HUES6 (cell line): ENCODE results near the gene PDLIM3.

Experiments
- H3K27ac ChIP-seq: 2 replicates; pipeline ENCODE4 v1.7.0; 2013; ENCODE audit warnings: low read depth, mild to moderate bottlenecking, low read length, inconsistent platforms
- H3K27me3 ChIP-seq: 2 replicates; pipeline ENCODE4 v1.6.1; 2013; ENCODE audit warnings: low read length; ENCODE audit not compliant: control insufficient read depth, insufficient read depth
- H3K36me3 ChIP-seq: 2 replicates; pipeline ENCODE4 v1.6.1; 2013; ENCODE audit warnings: low read length; ENCODE audit not compliant: control insufficient read depth, insufficient read depth
- H3K4me1 ChIP-seq: 2 replicates; pipeline ENCODE4 v1.6.1; 2013; ENCODE audit warnings: low read length; ENCODE audit not compliant: control insufficient read depth, insufficient read depth
- H3K4me3 ChIP-seq: 2 replicates; pipeline ENCODE4 v1.5.1; 2013; ENCODE audit warnings: low read depth, low read length
- H3K9ac ChIP-seq: one replicate; pipeline ENCODE4 v1.6.1; 2013; ENCODE audit warnings: mild to moderate bottlenecking, low read length
- H3K9me3 ChIP-seq: 2 replicates; pipeline ENCODE4 v1.6.1; 2013; ENCODE audit warnings: low read depth, low read length; ENCODE audit not compliant: control insufficient read depth, insufficient read depth

PDLIM3 gene

DNA sequence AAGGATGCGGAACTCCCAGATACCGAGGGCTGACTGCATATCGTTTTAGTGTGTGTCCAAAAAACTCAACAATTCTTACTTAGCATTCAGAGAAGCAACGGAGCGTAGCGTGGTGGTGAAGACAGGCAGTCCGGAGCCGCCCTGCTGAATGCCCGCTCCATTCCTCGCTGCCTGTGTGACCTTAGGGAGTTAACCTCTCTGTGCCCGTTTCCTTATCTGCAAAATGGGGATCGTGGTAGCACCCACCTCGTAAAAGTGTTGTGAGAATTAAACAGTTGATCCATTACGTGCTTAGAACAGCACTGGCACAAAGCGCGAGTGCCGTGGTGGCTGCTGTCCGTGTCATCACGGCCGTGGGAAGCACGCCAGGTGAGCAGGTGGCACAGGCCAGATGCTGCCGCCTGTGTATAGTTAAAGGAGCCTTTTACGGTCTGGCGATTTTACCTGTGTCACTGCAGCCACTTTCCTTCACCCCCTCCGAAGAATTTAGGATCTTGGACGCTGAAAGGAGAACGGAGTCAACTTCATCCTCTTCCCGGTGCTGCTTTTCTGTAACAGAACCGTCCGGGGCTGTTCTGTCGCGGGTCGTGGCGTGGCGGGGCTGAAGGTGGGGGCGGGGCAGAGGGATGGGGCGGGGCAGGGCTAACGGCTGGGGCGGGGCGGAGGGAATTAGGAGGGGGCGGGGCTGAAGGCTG, 64.7 kb downstream of the PDLIM3 start:
- no peaks in the 10 kb centered on the region for H3K36me3 ChIP-seq
- peaks cover 46% of the 10 kb centered on the region for H3K27me3 ChIP-seq
- H3K4me3 ChIP-seq, result peak overlapping the region; percentile 98
- H3K9ac ChIP-seq, result peak overlapping the region; percentile 36
- H3K9me3 ChIP-seq, result no peaks in the 10 kb centered on the region
- H3K27ac ChIP-seq, result no peak overlapping the region
- peaks cover 4% of the 10 kb centered on the region; the same call in 1 of the 2 replicates for H3K4me1 ChIP-seq

DNA sequence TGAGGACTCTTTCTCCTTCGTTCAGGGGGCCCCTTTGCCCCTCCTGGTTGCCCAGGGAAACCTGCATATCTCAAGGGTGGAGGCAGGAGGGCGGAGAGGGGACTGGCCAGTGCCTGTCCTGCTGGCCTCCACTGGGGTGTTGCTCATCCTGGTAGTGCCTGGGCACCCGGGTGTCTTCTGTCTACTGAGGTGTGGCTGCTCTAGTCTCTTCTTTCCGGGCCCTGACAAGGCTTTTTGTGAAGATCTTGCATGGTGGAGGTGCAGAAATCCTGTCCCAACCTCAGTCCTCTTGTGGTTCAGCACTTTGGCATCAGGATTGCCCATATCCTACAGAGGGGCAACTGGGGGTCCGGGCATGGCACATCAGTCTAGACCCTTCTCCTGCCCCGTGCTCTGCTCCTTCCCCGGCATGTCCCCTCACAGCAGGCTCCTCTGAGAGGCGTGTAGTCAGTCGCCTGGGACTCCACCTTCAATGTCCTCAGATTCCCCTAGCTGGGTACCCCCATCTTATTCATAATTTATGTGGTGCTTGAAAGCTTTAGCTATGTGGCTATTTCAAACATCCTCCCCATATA, 65.6 kb downstream of the PDLIM3 start:
- Histone ChIP-seq H3K27me3 (peaks cover 46% of the 10 kb centered on the region), H3K9ac (no peak overlapping the region), H3K4me3 (no peak overlapping the region), H3K9me3 (no peaks in the 10 kb centered on the region), H3K4me1 (peaks cover 4% of the 10 kb centered on the region; the same call in 1 of the 2 replicates), H3K36me3 (no peaks in the 10 kb centered on the region), H3K27ac (no peak overlapping the region)

DNA sequence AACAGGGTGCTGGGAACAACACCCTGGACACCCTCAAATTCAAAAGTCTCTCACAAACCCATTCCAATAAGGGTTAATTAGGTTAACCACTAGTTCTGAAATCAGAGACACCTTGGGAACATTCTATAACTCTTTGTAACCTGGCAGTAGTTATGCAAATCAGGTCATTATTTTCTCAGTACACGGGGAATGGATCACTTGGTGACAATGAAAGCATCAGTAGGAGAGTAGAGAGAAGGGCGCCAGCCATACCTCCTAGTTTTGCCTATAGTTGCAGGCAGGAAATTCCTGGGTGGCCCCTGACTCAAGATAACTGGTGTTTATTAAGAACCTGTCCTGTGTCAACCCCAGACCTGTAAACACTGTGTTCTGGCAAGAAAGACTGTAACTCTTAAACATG, 66.3 kb downstream of the PDLIM3 start:
- Histone ChIP-seq H3K36me3 (no peaks in the 10 kb centered on the region), H3K4me1 (peaks cover 8% of the 10 kb centered on the region; the same call in 1 of the 2 replicates), H3K27ac (no peak overlapping the region), H3K4me3 (no peak overlapping the region), H3K9me3 (no peaks in the 10 kb centered on the region), H3K27me3 (peaks cover 46% of the 10 kb centered on the region), H3K9ac (no peak overlapping the region)

DNA sequence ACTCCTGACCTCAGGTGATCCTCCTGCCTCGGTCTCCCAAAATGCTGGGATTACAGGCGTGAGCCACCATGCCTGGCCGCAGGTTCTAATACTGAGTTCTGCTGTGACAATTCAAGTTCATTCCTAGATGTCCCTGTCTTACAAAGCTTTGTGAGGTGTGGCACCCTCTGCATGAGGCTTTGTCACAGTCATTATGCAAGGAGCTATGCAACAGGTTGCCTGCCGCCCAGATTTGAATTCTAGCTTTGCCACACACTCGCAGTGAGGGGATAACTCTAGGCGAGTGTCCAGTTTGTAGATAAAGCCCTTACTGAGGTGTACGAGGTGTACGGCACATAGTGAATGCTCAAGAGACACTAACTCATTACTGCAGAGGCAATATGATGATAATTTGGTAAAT, 67.3 kb downstream of the PDLIM3 start:
- Histone ChIP-seq H3K27ac (no peak overlapping the region), H3K4me3 (no peak overlapping the region), H3K4me1 (peaks cover 12% of the 10 kb centered on the region; the same call in 1 of the 2 replicates), H3K27me3 (peaks cover 46% of the 10 kb centered on the region), H3K9me3 (no peaks in the 10 kb centered on the region), H3K36me3 (no peaks in the 10 kb centered on the region), H3K9ac (no peak overlapping the region)

DNA sequence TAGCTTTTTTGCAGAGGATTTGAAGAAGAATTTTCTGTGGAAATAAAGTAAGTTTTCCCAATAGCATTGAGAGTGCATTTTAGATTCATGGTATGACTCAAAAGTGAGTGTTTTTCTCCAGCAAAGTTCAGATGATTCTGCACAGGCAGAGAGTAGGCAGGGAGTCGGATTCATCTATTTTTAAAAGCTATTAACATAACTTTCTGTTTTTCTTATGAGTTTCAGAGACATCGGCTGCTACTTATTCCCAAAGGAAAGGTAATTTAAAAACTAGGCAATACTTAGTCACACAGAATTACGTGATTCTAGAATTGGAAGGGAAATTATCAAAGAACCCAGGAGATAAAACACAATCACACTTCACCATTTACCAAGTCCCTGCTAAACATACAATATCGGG, 68.2 kb downstream of the PDLIM3 start:
- Histone ChIP-seq H3K4me1 (peaks cover 12% of the 10 kb centered on the region; the same call in 1 of the 2 replicates), H3K27me3 (peaks cover 42% of the 10 kb centered on the region), H3K9ac (no peak overlapping the region), H3K4me3 (no peak overlapping the region), H3K27ac (no peak overlapping the region), H3K36me3 (no peaks in the 10 kb centered on the region), H3K9me3 (no peaks in the 10 kb centered on the region)

DNA sequence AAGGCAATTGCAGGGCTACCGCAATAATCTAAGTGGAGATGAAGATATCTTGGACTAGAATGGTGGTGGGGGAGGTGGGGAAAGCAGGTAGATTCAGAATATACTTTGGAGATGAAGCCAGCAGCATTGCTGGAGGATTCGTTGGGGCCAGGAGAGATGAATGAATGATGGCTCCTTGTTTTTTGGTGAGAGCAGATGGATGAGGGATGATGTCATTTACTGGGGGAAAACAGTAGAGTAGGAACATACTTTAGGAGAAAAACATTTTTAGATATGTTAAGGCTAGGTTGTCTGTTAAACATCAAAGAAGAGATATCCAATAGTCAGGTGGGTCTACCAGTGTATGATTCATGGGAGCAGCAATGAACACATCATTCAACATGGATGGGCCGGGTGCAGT, 69.6 kb downstream of the PDLIM3 start:
- Histone ChIP-seq H3K36me3 (no peaks in the 10 kb centered on the region), H3K9me3 (no peaks in the 10 kb centered on the region), H3K4me1 (peaks cover 12% of the 10 kb centered on the region; the same call in 1 of the 2 replicates), H3K9ac (no peak overlapping the region), H3K27ac (no peak overlapping the region), H3K27me3 (peaks cover 35% of the 10 kb centered on the region), H3K4me3 (no peak overlapping the region)

DNA sequence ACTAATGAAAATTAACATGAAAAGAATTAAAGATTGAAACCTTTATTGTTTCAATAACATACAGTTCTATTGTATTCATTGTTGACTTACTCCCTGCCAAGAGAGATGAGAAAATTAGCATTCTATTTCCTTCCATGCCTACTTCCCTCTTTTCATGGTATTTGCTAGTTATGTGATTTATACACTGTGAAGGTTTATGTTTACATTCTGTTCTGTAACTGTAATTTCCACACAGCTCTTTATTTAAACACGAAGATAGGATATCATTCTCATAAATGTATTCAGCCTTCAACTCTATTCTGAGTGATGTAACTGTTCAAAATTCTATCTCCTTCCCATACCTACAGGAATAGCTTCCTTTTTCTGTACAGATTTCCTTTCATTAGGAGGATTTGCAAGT, 70.4 kb downstream of the PDLIM3 start:
- Histone ChIP-seq H3K27me3 (peaks cover 27% of the 10 kb centered on the region), H3K9ac (no peak overlapping the region), H3K4me1 (peaks cover 8% of the 10 kb centered on the region; the same call in 1 of the 2 replicates), H3K9me3 (no peaks in the 10 kb centered on the region), H3K27ac (no peak overlapping the region), H3K36me3 (no peaks in the 10 kb centered on the region), H3K4me3 (no peak overlapping the region)

DNA sequence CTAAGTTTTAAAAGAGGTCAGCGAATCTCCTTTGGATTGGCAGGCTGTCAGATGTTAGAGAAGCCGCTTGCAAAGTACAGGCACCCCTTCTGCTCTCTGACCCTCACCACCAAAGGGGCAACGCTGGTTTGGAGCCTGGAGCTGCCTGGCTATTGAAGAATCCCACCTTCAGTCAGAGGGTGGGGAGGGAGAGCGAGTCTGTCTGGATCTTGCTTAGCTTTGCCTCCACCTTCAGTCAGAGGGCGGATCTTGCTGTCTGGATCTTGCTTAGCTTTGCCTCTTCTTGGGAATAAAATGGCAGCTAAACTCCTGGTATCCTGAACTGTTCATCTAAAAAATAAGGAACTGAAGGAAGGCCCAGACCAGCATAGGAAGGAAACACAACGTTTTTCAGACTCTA, 71.1 kb downstream of the PDLIM3 start:
- Histone ChIP-seq H3K36me3 (no peaks in the 10 kb centered on the region), H3K9me3 (no peaks in the 10 kb centered on the region), H3K27me3 (peaks cover 20% of the 10 kb centered on the region; the same call in 1 of the 2 replicates), H3K27ac (no peak overlapping the region), H3K4me1 (peaks cover 8% of the 10 kb centered on the region; the same call in 1 of the 2 replicates), H3K4me3 (no peak overlapping the region), H3K9ac (no peak overlapping the region)

DNA sequence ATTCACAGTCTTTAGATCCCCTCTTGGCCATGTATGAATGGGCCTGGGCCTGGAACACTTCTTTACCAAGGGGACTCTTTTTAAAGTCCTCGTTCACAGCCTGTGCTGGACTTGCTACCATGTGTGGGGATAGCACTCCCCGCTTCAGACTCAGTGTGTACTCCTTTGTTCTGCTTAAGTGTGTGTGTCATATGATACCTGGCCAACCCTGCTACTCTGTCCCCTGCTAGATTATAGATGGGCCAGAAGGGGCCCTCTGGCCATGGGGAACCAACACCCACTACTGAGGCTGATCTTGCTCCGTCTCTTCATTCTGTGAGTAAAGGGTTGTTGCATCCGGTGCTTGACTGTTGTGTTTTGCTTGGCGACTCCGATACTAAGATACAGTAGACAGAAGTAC, 71.8 kb downstream of the PDLIM3 start:
- Histone ChIP-seq H3K4me1 (peaks cover 8% of the 10 kb centered on the region; the same call in 1 of the 2 replicates), H3K36me3 (no peaks in the 10 kb centered on the region), H3K4me3 (no peak overlapping the region), H3K9ac (no peak overlapping the region), H3K27me3 (peaks cover 13% of the 10 kb centered on the region; the same call in 1 of the 2 replicates), H3K27ac (no peak overlapping the region), H3K9me3 (no peaks in the 10 kb centered on the region)

DNA sequence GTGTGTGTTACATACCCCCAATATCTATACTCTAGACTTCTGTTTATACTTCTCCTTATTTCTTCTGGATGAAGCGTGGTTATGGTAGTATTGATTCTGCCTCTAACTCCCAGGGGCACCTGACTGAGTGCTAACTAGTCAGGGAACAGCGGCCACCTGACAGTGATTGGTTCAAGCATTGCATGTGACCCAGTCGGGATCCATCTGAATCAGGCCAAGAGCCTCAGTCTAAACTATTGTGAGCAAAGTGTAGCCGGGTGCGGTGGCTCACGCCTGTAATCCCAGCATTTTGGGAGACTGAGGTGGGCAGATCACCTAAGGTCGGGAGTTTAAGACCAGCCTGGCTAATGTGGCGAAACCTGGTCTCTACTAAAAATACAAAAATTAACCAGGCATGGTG, 73.7 kb downstream of the PDLIM3 start:
- Histone ChIP-seq H3K27ac (no peak overlapping the region), H3K4me1 (peaks cover 17% of the 10 kb centered on the region; the same call in 1 of the 2 replicates)

DNA sequence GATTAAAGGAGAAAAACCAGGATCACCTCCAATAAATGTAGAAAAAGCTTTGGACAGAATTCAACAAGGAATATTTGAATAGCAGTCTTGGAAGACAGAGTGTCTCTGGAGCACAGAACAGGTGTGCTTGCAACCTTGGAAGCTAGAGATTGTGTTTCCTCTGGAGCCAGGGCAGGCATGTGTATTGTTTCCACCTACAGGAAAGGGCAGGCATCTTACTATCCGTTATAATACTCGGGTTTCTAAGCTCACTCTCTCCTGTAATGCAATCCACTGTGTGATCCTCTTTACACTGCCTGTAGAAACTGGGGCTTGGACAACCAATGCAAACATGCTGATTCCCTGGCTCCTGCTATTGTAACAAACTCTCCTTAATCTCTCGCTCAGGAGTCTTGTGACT, 78.2 kb downstream of the PDLIM3 start:
- peaks cover 8% of the 10 kb centered on the region; the same call in 1 of the 2 replicates for H3K4me1 ChIP-seq
- no peak overlapping the region for H3K27ac ChIP-seq
- H3K36me3 ChIP-seq, result no peaks in the 10 kb centered on the region
- no peaks in the 10 kb centered on the region for H3K9me3 ChIP-seq
- no peaks in the 10 kb centered on the region for H3K27me3 ChIP-seq
- no peak overlapping the region for H3K9ac ChIP-seq
- H3K4me3 ChIP-seq, result no peak overlapping the region

More for the DNA sequence above, 73.7 kb downstream of the PDLIM3 start:
- Histone ChIP-seq H3K36me3 (no peaks in the 10 kb centered on the region), H3K9ac (no peak overlapping the region), H3K9me3 (no peaks in the 10 kb centered on the region), H3K4me3 (no peak overlapping the region), H3K27me3 (no peaks in the 10 kb centered on the region; the same call in 1 of the 2 replicates)
